ENCODE results near the gene SYNPO. TPM values are rescaled to one million over a fixed set of nuclear protein-coding genes. Genes with fewer than 3 reads are reported as not detected.

Gene SYNPO
- total RNA-seq, 1 experiment from 2014 or later: 1.2 TPM

DNA sequence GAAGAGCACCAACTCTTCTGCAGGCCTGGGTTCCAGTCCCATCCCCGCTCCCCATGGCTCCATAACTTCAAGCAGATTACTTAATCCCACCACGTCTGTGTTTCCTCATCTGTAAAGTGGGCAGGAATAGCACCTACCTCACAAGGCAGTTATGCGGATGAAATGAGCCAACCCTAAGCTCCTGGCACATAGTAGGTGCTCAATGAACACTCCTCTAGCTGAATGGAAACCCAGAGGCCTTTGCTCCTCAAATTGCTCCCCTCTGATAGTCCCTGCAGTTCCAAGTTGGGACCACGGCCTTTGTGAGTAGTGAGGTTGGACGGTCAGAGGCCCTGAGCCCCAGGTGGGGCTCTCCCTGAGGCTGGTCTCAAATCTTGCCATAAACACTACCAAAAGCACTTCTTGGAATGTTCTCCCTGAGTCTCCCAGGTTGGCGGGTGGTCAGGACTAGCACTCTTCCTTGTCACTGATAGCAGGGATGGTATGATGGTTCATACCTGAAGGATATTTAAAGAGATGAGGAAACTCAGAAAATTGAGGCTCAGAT is 35.5 kb upstream of the SYNPO start:
- in situ Hi-C loops (cut with HindIII; ENCODE audit: low pct_unique_long_range_greater_than_20kb, low sequenced_read_pairs): no loop called here
- DNase-seq (ENCODE audit: low read depth): no peak

- in situ Hi-C loops (cut with HindIII; ENCODE audit: low pct_unique_long_range_greater_than_20kb, low sequenced_read_pairs): no loop called here
- no peak for DNase-seq (ENCODE audit: low read depth)
Measured at GRCh38 chr5:150605546-150605945, 34.9 kb upstream of the SYNPO start.

DNA sequence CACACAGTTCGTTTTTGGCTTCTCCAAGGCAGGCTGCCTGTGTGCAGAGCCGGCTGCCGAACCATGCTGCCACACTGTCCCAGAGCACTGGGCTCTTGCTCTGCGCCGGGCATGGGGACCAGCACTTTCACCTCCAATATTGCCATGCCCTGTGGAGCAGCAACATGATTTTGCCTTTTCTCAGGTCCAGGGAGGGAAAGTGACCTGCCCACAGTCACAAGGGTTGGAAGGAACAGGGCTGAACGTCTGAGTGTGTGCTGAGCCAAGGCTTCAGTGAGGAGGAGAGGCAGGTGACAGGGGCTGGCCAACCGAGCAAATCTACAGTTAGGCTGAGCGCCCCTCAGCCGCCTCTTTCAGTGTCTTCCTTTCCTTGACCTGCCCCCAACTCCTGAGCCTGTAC is 34.0 kb upstream of the SYNPO start:
- no peak for DNase-seq (ENCODE audit: low read depth)
- in situ Hi-C loops (cut with HindIII; ENCODE audit: low pct_unique_long_range_greater_than_20kb, low sequenced_read_pairs): no loop called here

GRCh38 chr5:150607105-150607504 is 33.4 kb upstream of the SYNPO start:
- in situ Hi-C loops (cut with HindIII; ENCODE audit: low pct_unique_long_range_greater_than_20kb, low sequenced_read_pairs): no loop called here
- no peak for DNase-seq (ENCODE audit: low read depth)

DNA sequence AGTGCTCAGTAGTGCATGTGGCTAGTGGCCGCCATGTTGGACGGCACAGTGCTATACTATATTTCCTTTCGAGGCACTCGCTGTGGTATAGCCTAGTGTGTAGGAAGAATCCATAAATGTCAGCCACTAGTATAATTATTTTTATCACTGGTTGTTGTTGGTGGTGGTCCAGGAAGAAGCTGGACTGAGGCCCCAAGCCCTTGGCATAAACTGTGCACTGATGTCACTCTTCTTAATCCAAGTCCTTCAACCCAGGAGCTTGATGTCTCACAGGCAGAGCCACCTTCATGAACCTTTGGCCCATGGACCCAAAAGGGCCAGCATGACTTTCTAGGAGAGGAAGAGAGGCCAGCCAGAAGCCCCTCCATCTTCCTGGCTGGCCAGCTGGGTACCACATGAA is 32.5 kb upstream of the SYNPO start:
- no peak for DNase-seq (ENCODE audit: low read depth)

GRCh38 chr5:150608991-150609390 is 31.5 kb upstream of the SYNPO start:
- in situ Hi-C loops (cut with HindIII; ENCODE audit: low pct_unique_long_range_greater_than_20kb, low sequenced_read_pairs): no loop called here
- no peak for DNase-seq (ENCODE audit: low read depth)

More for the DNA sequence above, 32.5 kb upstream of the SYNPO start:
- in situ Hi-C loops (cut with HindIII; ENCODE audit: low pct_unique_long_range_greater_than_20kb, low sequenced_read_pairs): no loop called here

DNA sequence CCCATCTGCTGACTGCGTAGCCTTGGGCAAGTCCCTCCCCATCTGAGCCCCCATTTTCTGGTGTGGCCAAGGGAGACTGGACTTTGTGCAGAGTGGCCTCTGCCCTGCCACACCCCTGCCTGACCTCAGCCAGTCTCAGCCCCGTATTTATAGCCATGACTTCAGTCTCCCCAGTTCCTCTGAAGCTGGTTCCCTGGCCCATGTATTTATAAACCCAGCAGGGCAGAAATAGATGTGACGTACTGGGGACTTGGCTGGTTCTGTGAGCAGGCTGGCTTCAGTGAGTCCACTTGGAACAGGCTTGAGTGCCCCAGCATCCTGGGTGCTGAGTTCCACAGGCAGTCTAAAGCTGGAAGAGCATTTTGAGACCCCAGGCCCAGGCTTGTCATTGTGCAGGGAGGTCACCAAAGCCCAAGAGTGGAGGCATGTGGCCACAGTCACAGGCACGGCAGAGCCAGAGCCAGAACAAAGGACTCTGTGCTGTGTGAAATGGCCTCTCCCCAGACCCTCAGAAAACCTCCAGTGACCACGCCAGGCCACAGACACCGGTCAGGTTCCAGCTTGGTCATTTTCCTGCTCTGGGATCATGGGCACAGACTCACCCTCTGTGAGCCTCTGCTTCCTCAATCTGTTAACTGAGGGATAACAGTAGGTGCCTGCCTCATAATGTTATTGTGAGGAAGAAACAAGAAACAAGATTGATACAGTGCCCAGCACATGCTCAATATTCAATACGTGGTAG is 30.4 kb upstream of the SYNPO start:
- in situ Hi-C loops (cut with HindIII; ENCODE audit: low pct_unique_long_range_greater_than_20kb, low sequenced_read_pairs): no loop called here
- DNase-seq (ENCODE audit: low read depth): no peak

DNA sequence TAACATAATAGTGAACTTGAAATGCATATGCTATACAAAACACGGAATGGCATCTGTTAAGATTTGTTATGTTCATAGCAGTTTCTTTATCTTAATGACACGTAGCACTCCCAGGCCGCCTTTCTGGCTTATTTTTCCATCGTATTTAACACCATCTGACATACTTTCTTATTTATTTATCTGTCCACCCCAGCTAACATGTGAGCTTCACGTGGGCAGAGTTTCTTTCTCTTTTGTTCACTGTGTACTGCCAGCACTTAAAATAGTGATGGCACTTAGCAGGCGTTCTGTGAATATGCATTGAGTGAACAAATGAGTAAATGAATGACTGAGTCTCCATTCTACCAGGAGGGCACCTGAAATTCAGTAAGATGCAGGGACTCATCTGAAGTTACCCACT is 29.4 kb upstream of the SYNPO start:
- DNase-seq (ENCODE audit: low read depth): no peak
- in situ Hi-C loops (cut with HindIII; ENCODE audit: low pct_unique_long_range_greater_than_20kb, low sequenced_read_pairs): no loop called here

- in situ Hi-C loops (cut with HindIII; ENCODE audit: low pct_unique_long_range_greater_than_20kb, low sequenced_read_pairs): no loop called here
- DNase-seq (ENCODE audit: low read depth): no peak
Measured at GRCh38 chr5:150612405-150612804, 28.1 kb upstream of the SYNPO start.

DNA sequence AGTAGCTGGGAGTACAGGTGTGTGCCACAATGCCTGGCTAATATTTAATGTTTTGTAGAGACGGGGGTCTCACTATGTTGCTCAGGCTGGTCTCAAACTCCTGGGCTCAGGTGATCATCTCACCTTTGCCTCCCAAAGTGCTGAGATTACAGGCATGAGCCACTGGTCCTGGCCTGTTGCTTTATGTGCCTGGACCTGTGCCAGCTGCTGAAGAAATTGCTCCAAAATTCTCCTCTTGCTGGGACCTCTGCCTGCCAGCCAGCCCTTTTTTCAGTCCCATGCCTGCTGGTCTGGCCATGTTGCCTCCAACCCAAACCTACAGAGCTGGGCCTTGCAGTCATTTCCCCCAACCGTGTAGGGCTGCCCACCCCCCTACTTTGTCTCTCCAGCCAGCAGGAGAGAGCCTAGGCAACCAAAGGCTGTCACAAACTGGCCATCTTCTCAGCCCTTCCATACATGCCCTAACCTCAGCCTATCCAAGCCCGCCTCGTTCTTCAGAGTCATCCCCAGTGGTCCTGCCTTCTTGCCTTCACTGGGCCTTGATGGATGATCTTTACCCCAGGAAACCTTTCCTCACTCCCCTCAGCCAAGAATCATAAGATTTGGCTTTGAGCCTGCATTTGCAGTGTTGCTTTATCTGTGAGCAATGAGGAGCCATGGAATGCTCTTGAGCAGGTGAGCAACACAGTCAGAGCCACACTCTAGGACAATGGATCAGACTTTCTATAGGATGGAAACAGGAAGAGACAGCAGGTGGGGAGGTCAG is 27.4 kb upstream of the SYNPO start:
- DNase-seq (ENCODE audit: low read depth): no peak
- in situ Hi-C loops (cut with HindIII; ENCODE audit: low pct_unique_long_range_greater_than_20kb, low sequenced_read_pairs): no loop called here

- no peak for DNase-seq (ENCODE audit: low read depth)
- in situ Hi-C loops (cut with HindIII; ENCODE audit: low pct_unique_long_range_greater_than_20kb, low sequenced_read_pairs): no loop called here
Measured at GRCh38 chr5:150613991-150614660, 26.3 kb upstream of the SYNPO start.

DNA sequence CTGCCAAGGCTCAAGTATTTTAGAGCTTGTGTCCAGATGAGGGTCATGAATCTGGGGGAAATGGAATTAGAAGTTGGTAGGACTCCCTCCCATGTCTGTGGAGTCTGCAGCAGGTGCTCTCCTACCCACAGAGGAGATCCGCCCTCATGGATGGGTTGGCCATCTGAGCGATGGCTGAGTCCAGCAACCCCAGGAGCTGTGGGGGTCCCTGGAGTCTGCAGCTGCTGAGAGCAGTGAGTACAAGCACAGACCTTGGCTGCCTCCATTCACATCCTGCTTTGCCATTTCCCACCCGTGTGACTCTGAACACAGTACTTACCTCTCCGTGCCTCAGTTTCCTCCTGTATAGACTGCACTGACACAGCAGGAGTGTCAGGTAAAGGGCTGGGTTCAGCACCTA is 25.8 kb upstream of the SYNPO start:
- in situ Hi-C loops (cut with HindIII; ENCODE audit: low pct_unique_long_range_greater_than_20kb, low sequenced_read_pairs): no loop called here
- DNase-seq (ENCODE audit: low read depth): no peak

DNA sequence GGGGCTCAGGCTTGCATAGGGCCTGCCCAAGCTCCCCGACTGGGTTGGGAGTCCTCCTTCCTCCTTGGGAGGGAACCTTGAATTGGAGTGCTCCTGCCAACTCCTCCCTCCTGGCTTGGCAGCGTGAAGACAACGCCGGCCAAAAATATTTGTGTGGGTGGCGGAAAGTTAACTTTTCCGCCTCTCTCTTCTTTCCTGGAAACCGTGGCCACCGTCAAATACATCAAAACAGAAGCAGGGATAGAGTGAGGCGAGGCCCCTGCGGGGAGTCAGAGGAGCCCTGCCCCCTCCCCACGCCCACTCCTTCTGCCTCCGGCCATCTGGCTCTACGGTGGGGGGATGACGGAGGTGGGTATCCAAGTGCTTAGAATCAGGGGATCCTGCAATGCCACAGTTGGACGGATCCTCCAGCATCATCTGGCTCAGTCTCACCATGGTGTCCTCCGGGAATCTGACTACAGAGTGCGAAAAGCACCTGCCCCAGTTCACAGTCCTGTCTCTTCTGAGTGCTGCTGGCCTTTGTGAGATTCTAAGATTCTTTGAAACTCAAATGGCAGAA is 25.2 kb upstream of the SYNPO start:
- DNase-seq (ENCODE audit: low read depth): no peak
- in situ Hi-C loops (cut with HindIII; ENCODE audit: low pct_unique_long_range_greater_than_20kb, low sequenced_read_pairs): no loop called here

DNA sequence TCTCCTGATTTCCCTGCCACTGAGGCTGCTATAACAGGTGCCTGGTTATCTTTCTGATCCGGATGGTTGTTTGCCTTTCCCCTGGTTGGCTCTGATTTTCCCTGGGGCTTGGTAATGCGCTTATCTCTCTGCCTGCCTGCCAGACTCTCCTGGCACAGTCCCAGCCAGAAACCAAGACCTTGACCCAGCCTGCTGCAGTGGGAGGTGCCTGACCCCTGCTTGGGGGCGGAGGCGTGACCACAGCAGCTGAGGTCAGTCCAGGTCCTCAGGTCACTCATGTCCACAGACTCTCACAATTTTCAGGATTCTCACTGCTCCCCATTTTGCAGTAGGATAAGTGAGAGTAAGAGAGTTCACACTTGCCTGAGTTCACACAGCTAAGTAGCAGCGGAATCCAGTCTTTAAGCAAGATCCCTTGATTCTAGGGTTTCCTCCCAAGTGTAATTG is 24.4 kb upstream of the SYNPO start:
- DNase-seq (ENCODE audit: low read depth): no peak
- in situ Hi-C loops (cut with HindIII; ENCODE audit: low pct_unique_long_range_greater_than_20kb, low sequenced_read_pairs): no loop called here

DNA sequence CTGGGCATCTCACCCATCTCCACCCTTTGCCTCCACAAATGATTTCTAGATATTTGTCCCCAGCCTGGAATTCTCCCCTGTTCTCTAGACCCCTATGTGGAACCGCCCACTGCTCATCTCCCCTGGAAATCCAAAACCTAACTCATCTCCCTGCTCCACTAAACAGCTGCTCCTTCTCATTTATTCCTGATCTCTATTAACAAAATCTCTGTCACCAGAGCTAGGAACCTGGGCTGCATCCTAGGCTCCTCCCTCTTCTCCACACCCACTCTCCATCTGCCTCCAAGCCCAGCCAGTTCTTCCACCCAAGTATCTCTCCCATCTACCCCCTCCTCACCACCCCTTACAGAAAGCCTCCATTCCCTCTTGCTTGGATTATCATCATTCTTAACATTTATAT is 24.0 kb upstream of the SYNPO start:
- in situ Hi-C loops (cut with HindIII; ENCODE audit: low pct_unique_long_range_greater_than_20kb, low sequenced_read_pairs): no loop called here
- DNase-seq (ENCODE audit: low read depth): no peak

DNA sequence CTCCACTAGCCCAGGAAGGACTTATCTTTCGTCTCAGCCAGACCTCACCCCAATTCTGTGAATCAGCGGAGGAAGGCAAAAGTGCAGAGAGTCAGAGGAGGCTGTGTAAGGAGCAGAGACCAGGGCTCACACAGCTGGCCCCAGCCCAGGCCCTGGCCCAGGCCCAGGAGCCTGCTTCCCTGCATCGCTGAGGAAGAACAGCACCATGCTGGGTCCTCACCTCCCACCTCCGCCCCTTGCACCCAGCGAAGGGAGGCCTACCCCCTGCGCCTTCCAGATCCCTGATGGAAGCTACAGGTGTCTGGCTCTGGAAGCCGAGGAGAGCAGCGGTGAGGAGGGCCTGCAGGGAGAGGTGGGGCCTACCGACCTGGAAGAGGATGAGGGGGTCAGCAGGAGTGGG is 22.3 kb upstream of the SYNPO start:
- in situ Hi-C loops (cut with HindIII; ENCODE audit: low pct_unique_long_range_greater_than_20kb, low sequenced_read_pairs): no loop called here
- no peak for DNase-seq (ENCODE audit: low read depth)

GRCh38 chr5:150618588-150619281 is 21.7 kb upstream of the SYNPO start:
- no peak for DNase-seq (ENCODE audit: low read depth)
- in situ Hi-C loops (cut with HindIII; ENCODE audit: low pct_unique_long_range_greater_than_20kb, low sequenced_read_pairs): no loop called here
